ENCODE measurements around the gene SLC4A1AP.

- TF ChIP-seq, protein P1, sequence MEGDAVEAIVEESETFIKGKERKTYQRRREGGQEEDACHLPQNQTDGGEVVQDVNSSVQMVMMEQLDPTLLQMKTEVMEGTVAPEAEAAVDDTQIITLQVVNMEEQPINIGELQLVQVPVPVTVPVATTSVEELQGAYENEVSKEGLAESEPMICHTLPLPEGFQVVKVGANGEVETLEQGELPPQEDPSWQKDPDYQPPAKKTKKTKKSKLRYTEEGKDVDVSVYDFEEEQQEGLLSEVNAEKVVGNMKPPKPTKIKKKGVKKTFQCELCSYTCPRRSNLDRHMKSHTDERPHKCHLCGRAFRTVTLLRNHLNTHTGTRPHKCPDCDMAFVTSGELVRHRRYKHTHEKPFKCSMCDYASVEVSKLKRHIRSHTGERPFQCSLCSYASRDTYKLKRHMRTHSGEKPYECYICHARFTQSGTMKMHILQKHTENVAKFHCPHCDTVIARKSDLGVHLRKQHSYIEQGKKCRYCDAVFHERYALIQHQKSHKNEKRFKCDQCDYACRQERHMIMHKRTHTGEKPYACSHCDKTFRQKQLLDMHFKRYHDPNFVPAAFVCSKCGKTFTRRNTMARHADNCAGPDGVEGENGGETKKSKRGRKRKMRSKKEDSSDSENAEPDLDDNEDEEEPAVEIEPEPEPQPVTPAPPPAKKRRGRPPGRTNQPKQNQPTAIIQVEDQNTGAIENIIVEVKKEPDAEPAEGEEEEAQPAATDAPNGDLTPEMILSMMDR (IDR thresholded peaks at IDR 0.05) = no peak
- no peak for TF ChIP-seq POLR2A (IDR thresholded peaks at IDR 0.05)
Observed at GRCh38 chr2:27736890-27737204, 73.2 kb downstream of the SLC4A1AP start.

Data from upper lobe of left lung (tissue), 4 donors.